KMS-11 (cell line): ENCODE measurements around the gene ATE1.
A peak's percentile ranks its signal among the peaks of the same experiment; 100 is the strongest.
"Not testable (repeated sequence)": the region's sequence is repeated elsewhere in the genome, so short reads cannot be mapped to it uniquely, and the experiment has no call there.

Experiments used
- H2AFZ ChIP-seq: fragments of 200-600 bp; sonication (generic); 2 replicates; pipeline ENCODE4 v1.6.1; 2016; ENCODE audit warnings: antibody characterized with exemption, mixed run types, low read depth
- H3K27ac ChIP-seq: fragments of 200-600 bp; sonication (generic); 2 replicates; pipeline ENCODE4 v1.6.1; 2016; ENCODE audit warnings: mild to moderate bottlenecking, mixed run types
- H3K27me3 ChIP-seq: fragments of 200-600 bp; sonication (generic); 2 replicates; pipeline ENCODE4 v1.6.1; 2017; ENCODE audit warnings: mild to moderate bottlenecking, low read depth, mixed run types, moderate library complexity; ENCODE audit not compliant: insufficient read depth
- H3K36me3 ChIP-seq: fragments of 200-600 bp; sonication (generic); 2 replicates; pipeline ENCODE4 v1.6.1; 2017; ENCODE audit warnings: mild to moderate bottlenecking, mixed run types; ENCODE audit not compliant: insufficient read depth
- H3K4me1 ChIP-seq: fragments of 200-600 bp; sonication (generic); 2 replicates; pipeline ENCODE4 v1.6.1; 2016; ENCODE audit warnings: mild to moderate bottlenecking, low read depth, mixed run types; ENCODE audit not compliant: poor library complexity, severe bottlenecking
- H3K4me2 ChIP-seq: fragments of 200-600 bp; sonication (generic); 2 replicates; pipeline ENCODE4 v1.7.0; 2016; ENCODE audit warnings: mild to moderate bottlenecking, mixed run types
- H3K4me3 ChIP-seq: fragments of 200-600 bp; sonication (generic); IDR thresholded peaks from 2 replicates; pipeline ENCODE4 v1.6.1; 2017; ENCODE audit warnings: low read depth, low read length, mixed read lengths; ENCODE audit not compliant: insufficient read depth
- H3K79me2 ChIP-seq: fragments of 200-600 bp; sonication (generic); 2 replicates; pipeline ENCODE4 v1.6.1; 2016; ENCODE audit warnings: low read depth, mixed run types; ENCODE audit not compliant: insufficient read depth
- H3K9ac ChIP-seq: fragments of 200-600 bp; sonication (generic); 2 replicates; pipeline ENCODE4 v1.6.1; 2016; ENCODE audit warnings: mild to moderate bottlenecking, mixed run types
- H4K20me1 ChIP-seq: fragments of 200-600 bp; sonication (generic); 2 replicates; pipeline ENCODE4 v1.6.1; 2016; ENCODE audit warnings: mild to moderate bottlenecking, mixed run types; ENCODE audit not compliant: insufficient read depth
- TF ChIP-seq, protein P1 (sequence below): fragments of 200-600 bp; sonication (generic); conservative IDR thresholded peaks from 2 replicates; pipeline ENCODE4 v1.6.1; 2017; ENCODE audit warnings: low read depth, mild to moderate bottlenecking, antibody characterized with exemption, low read length, moderate library complexity, mixed read lengths

Gene ATE1

DNA sequence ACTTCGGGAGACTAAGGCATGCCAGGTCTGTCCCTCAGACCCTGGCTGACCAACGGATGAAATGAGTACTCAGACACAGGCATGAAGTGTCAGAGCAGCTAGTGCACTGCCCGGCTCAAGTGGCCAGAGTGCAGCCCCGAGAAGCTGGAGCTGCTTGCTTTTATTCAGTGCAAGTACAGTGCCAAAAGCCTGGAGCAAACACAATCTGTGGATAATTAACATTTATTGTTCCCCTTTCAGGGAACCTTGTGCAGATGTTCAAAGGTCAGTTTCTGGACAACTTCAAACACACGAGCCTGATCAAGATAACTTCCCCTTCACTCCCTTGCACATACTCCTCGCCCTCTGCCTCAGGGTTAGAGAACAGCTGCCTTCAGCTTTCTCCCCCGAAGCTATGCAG is 7.9 kb upstream of the ATE1 start:
- H3K4me2 ChIP-seq, result no peak overlapping the region
- no peak overlapping the region for H2AFZ ChIP-seq
- no peaks in the 10 kb centered on the region for H4K20me1 ChIP-seq
- no peaks in the 10 kb centered on the region for H3K27me3 ChIP-seq
- H3K4me3 ChIP-seq, result no peak overlapping the region
- H3K9ac ChIP-seq, result no peak overlapping the region
- TF ChIP-seq, protein P1, sequence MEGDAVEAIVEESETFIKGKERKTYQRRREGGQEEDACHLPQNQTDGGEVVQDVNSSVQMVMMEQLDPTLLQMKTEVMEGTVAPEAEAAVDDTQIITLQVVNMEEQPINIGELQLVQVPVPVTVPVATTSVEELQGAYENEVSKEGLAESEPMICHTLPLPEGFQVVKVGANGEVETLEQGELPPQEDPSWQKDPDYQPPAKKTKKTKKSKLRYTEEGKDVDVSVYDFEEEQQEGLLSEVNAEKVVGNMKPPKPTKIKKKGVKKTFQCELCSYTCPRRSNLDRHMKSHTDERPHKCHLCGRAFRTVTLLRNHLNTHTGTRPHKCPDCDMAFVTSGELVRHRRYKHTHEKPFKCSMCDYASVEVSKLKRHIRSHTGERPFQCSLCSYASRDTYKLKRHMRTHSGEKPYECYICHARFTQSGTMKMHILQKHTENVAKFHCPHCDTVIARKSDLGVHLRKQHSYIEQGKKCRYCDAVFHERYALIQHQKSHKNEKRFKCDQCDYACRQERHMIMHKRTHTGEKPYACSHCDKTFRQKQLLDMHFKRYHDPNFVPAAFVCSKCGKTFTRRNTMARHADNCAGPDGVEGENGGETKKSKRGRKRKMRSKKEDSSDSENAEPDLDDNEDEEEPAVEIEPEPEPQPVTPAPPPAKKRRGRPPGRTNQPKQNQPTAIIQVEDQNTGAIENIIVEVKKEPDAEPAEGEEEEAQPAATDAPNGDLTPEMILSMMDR, result no peak
- H3K4me1 ChIP-seq, result no peaks in the 10 kb centered on the region
- H3K79me2 ChIP-seq, result no peaks in the 10 kb centered on the region
- no peaks in the 10 kb centered on the region for H3K36me3 ChIP-seq
- no peak overlapping the region for H3K27ac ChIP-seq

DNA sequence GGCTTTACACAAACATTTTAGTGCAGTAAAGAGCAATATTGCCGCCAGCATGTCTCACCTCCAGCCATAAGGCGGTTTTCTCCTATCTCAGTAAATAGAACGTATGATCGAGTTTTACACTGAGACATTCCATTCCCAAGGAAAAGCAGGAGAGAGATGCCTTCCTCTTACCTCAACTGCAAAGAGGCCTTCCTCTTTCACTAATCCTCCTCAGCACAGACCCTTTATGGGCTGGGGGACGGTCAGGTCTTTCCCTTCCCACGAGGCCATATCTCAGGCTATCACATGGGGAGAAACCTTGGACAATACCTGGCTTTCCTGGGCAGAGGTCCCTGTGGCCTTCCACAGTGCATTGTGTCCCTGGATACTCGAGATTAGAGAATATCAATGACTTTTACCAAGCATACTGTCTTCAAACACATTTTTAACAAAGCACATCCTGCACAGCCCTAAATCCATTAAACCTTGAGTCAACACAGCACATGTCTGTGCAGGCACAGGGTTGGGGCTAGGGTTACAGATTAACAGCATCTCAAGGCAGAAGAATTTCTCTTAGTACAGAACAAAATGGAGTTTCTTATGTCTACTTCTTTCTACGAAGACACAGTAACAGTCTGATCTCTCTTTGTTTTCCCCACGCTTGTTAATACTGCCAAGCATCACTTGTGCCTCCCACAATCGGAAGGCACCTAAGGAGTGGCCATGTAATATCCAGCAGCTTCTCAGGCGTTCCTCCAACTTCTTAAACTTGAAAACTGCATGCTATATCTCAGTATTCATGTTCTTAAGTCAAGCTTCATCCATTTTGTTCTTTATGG is 2.6 kb upstream of the ATE1 start:
- H3K27me3 ChIP-seq, H3K4me2 ChIP-seq, H3K9ac ChIP-seq, H4K20me1 ChIP-seq, H3K4me3 ChIP-seq, H2AFZ ChIP-seq, H3K36me3 ChIP-seq, H3K27ac ChIP-seq: not testable (repeated sequence)
- H3K4me1 ChIP-seq, result peaks cover 12% of the 10 kb centered on the region
- H3K79me2 ChIP-seq, result peaks cover 20% of the 10 kb centered on the region; the same call in 1 of the 2 replicates

DNA sequence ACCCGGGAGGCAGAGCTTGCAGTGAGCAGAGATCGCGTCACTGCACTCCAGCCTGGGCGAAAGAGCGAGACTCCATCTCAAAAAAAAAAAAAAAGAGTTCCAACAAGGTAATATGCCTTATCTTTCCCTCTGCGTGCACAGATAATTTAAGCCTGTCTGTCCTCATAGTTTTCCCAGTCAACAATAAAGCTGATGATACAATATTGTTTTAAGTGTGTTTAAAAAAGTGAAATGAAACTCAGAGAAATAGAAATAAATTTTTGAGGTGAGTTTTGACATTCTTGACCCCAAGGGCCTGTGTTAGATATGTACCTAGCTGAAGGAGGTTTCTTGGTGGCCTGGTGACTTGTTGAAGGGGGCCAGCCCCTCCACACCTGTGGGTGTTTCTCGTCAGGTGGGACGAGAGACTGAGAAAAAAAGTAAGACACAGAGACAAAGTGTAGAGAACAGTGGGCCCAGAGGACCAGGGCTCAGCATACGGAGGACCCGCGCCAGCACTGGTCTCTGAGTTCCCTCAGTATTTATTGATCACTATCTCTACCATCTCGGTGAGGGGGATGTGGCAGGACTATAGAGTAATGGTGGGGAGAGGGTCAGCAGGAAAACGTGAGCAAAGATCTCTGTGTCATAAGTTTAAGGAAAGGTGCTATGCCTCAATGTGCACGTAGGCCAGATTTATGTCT is 1.9 kb upstream of the ATE1 start:
- H3K79me2 ChIP-seq, result peaks cover 24% of the 10 kb centered on the region; the same call in 1 of the 2 replicates
- H3K4me1 ChIP-seq, result peaks cover 12% of the 10 kb centered on the region
- not testable (repeated sequence) for H3K9ac ChIP-seq, H3K27ac ChIP-seq, H3K36me3 ChIP-seq, H2AFZ ChIP-seq, H3K27me3 ChIP-seq, H3K4me2 ChIP-seq, H4K20me1 ChIP-seq, H3K4me3 ChIP-seq

DNA sequence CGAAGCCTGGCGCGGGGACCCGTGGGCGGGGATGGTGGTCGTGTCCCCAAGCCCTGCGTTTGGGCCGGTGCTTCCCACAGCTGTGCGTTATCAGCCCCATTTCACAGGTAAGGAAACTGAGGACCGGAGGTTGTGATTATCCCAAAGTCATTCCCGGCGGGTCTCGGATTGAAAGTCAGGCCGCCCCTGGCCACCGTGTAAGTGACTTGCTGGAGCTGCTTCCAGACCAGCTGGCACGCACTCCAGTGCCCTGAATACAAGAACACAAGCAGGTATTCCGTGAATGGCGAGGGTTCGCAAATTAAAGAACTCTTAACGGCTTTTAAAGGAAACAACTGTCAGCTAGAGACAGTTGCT is 675 bp upstream of the ATE1 start:
- Histone ChIP-seq H3K9ac (peak overlapping the region; percentile 97), H3K4me3 (no peak overlapping the region), H3K36me3 (no peaks in the 10 kb centered on the region), H2AFZ (peak overlapping the region; percentile 95), H3K79me2 (peaks cover 24% of the 10 kb centered on the region; the same call in 1 of the 2 replicates), H3K4me2 (peak overlapping the region; percentile 96), H3K4me1 (peaks cover 12% of the 10 kb centered on the region), H3K27ac (peak overlapping the region; percentile 85), H3K27me3 (no peaks in the 10 kb centered on the region), H4K20me1 (no peaks in the 10 kb centered on the region)
- TF ChIP-seq, protein P1, result no peak

DNA sequence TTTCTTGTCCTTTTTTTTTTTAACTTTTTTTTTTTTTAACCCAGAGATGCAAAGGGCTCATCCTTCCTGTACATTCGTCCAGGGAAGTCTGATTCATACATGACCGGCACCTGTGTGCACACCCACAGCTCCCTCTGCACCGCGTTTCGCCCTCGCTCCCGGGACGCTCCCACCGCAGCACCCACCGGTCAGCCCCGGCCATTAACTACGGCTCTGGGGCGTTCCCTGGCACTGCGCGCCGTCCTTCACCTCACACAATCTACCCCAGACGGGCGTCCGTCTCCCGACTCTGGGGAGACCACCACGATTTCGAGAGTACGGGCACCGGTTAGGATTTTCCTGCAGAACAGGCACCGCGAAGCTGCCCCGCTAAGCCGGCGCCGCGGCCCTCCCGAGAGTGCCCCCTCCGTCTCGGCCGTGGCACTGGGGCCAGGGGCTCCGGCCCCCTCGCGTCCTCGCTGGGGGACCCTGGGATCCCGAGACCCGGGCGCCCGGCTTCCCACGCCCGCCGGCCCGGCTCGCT is 452 bp downstream of the ATE1 start:
- Histone ChIP-seq H3K9ac (peak overlapping the region; percentile 97), H3K27ac (peak overlapping the region; percentile 85), H3K36me3 (no peaks in the 10 kb centered on the region), H3K4me3 (no peak overlapping the region), H3K4me2 (peak overlapping the region; percentile 55), H4K20me1 (no peaks in the 10 kb centered on the region), H3K79me2 (peaks cover 24% of the 10 kb centered on the region; the same call in 1 of the 2 replicates), H2AFZ (peak overlapping the region; percentile 95), H3K27me3 (no peaks in the 10 kb centered on the region), H3K4me1 (peaks cover 12% of the 10 kb centered on the region)
- TF ChIP-seq, protein P1, result no peak
